Right hindlimb (tissue), 1 donor: ENCODE measurements around the gene RAI1.
"Not testable (repeated sequence)": the region's sequence is repeated elsewhere in the genome, so short reads cannot be mapped to it uniquely, and the experiment has no call there.

Experiments
- DNase-seq: peaks from one replicate; pipeline ENCODE4 v3.0.0-alpha.2; 2018

Gene RAI1

GRCh38 chr17:17663160-17664063 is 17.8 kb upstream of the RAI1 start:
- peak; percentile 82 for DNase-seq

GRCh38 chr17:17664064-17664452 is 17.2 kb upstream of the RAI1 start:
- DNase-seq, result no peak

- no peak for DNase-seq
Measured at GRCh38 chr17:17665255-17665654, 16.0 kb upstream of the RAI1 start.

GRCh38 chr17:17666111-17666714 is 15.0 kb upstream of the RAI1 start:
- DNase-seq, result no peak

- no peak for DNase-seq
Measured at GRCh38 chr17:17667231-17667630, 14.0 kb upstream of the RAI1 start.

GRCh38 chr17:17667947-17668346 is 13.3 kb upstream of the RAI1 start:
- DNase-seq, result no peak

- DNase-seq, result no peak
Measured at GRCh38 chr17:17668358-17668757, 12.9 kb upstream of the RAI1 start.

- DNase-seq, result no peak
Measured at GRCh38 chr17:17668775-17669579, 12.3 kb upstream of the RAI1 start.

- no peak for DNase-seq
Measured at GRCh38 chr17:17669580-17670235, 11.6 kb upstream of the RAI1 start.

GRCh38 chr17:17670701-17671305 is 10.5 kb upstream of the RAI1 start:
- no peak for DNase-seq

GRCh38 chr17:17671369-17672129 is 9.7 kb upstream of the RAI1 start:
- no peak for DNase-seq

- no peak for DNase-seq
Measured at GRCh38 chr17:17672453-17673368, 8.5 kb upstream of the RAI1 start.

- no peak for DNase-seq
Measured at GRCh38 chr17:17675416-17675815, 5.8 kb upstream of the RAI1 start.

- no peak for DNase-seq
Measured at GRCh38 chr17:17675925-17676534, 5.2 kb upstream of the RAI1 start.

- DNase-seq, result no peak
Measured at GRCh38 chr17:17676752-17677151, 4.5 kb upstream of the RAI1 start.

GRCh38 chr17:17677299-17678040 is 3.8 kb upstream of the RAI1 start:
- DNase-seq, result no peak

GRCh38 chr17:17678063-17678699 is 3.1 kb upstream of the RAI1 start:
- not testable (repeated sequence) for DNase-seq

- no peak for DNase-seq
Measured at GRCh38 chr17:17679243-17679642, 2.0 kb upstream of the RAI1 start.

- DNase-seq, result no peak
Measured at GRCh38 chr17:17679748-17680147, 1.5 kb upstream of the RAI1 start.
